Nephron (organoid): Measurements from ENCODE around the gene NXN.

Experiments used
- H3K27ac Mint-ChIP-seq, 3 experiments: 2 replicates each; pipeline ENCODE4 v1.8.0; 2020; ENCODE audit warnings: mixed read lengths in 3 of 3, mild to moderate bottlenecking in 2 of 3, moderate library complexity in 1 of 3
- H3K27me3 Mint-ChIP-seq: 2 replicates; pipeline ENCODE4 v1.8.0; 2021; ENCODE audit warnings: low read depth, mild to moderate bottlenecking, moderate library complexity, mixed read lengths
- H3K36me3 Mint-ChIP-seq: 2 replicates; pipeline ENCODE4 v1.8.0; 2020; ENCODE audit warnings: low read depth, mixed read lengths
- H3K4me1 Mint-ChIP-seq: 2 replicates; pipeline ENCODE4 v1.8.0; 2020; ENCODE audit warnings: mixed read lengths
- H3K4me3 Mint-ChIP-seq, 3 experiments: 2 replicates each; pipeline ENCODE4 v1.8.0; 2020; ENCODE audit warnings: mild to moderate bottlenecking in 3 of 3, mixed read lengths in 3 of 3, moderate library complexity in 2 of 3
- H3K9me3 Mint-ChIP-seq: 2 replicates; pipeline ENCODE4 v1.8.0; 2020; ENCODE audit warnings: mixed read lengths
- TF ChIP-seq, protein P1 (sequence below), 3 experiments: fragments of 200-600 bp; sonication (generic); IDR thresholded peaks; one replicate each; pipeline ENCODE4 v1.5.0; 2021; ENCODE audit warnings: antibody characterized with exemption in 3 of 3; ENCODE audit not compliant: unreplicated experiment in 3 of 3

The NXN gene

DNA sequence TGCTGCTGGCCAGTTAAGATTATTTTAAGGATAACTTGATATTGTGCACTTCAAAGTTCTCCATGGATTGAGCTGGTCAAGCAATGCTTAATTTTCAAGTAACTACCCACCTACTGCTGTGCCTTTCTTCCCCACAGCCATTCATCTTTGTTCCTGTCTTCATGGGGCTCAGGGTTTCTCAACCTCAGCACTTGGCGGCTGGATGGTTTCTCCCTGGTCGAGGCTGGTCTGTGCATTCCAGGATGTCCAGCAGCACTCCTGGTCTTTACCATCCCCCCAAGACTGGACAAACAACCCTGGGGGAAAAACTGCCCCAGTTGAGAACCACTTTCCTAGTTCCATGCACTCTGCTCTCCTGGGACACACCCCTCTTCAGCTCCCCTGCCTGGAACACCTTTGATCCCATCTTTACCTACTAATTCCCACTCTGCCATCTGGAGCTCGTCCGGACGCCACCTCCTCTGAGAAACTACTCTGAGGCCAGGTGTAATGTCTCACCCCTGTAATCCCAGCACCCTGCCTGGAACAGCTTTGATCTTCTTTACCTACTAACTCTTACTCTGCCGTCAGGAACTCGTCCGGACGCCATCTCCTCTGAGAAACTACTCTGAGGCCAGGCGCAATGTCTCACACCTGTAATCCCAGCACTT is 81.5 kb downstream of the NXN start:
- TF ChIP-seq, protein P1, sequence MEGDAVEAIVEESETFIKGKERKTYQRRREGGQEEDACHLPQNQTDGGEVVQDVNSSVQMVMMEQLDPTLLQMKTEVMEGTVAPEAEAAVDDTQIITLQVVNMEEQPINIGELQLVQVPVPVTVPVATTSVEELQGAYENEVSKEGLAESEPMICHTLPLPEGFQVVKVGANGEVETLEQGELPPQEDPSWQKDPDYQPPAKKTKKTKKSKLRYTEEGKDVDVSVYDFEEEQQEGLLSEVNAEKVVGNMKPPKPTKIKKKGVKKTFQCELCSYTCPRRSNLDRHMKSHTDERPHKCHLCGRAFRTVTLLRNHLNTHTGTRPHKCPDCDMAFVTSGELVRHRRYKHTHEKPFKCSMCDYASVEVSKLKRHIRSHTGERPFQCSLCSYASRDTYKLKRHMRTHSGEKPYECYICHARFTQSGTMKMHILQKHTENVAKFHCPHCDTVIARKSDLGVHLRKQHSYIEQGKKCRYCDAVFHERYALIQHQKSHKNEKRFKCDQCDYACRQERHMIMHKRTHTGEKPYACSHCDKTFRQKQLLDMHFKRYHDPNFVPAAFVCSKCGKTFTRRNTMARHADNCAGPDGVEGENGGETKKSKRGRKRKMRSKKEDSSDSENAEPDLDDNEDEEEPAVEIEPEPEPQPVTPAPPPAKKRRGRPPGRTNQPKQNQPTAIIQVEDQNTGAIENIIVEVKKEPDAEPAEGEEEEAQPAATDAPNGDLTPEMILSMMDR (IDR thresholded peaks at IDR 0.05; ENCODE audit: unreplicated experiment in 3 of 3), result no peak
- Mint-ChIP-seq H3K4me3 (no peak overlapping the region), H3K27ac (peak overlapping the region in 1 of 3 experiments; percentile 25), H3K27me3 (no peaks in the 10 kb centered on the region), H3K9me3 (no peaks in the 10 kb centered on the region), H3K36me3 (peaks cover 6% of the 10 kb centered on the region), H3K4me1 (peaks cover 48% of the 10 kb centered on the region)

DNA sequence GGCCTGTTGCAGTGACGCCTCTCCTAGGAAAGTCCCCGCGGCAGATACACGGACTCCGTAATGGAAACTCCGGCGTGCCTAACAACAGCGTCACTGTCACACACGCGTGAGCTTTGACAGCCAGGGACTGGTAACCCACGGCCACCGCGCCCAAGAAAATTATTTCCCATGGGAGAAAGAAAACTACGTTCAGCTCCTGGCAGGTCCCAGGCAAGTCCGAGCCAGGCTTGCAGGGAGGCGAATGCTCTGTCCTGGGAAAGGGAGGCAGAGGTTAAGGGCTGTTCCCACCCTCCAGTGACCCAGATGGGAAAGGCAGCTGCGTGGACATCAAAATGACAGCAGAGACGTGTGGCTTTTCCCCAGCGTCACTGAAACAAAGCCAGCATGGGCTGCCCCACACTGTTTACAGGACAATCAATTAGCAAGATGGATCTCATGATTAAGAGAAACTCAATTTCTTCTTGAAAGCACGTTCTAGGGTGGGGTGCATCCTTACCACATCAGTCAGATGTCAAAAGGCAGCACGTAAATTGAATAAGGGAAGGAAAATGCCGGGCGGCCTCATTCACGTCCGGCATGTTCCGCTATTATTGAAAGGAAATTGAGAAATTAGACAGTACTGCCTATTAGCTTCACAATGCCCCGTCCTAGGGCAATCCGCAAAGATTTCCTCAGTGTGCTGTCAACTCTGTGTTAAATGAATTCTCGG is 82.5 kb downstream of the NXN start:
- H3K9me3 Mint-ChIP-seq, result no peaks in the 10 kb centered on the region
- H3K4me3 Mint-ChIP-seq, result no peak overlapping the region
- TF ChIP-seq, protein P1 (IDR thresholded peaks at IDR 0.05; ENCODE audit: unreplicated experiment in 3 of 3), result no peak
- H3K4me1 Mint-ChIP-seq, result peaks cover 47% of the 10 kb centered on the region
- H3K27me3 Mint-ChIP-seq, result no peaks in the 10 kb centered on the region
- peaks cover 10% of the 10 kb centered on the region for H3K36me3 Mint-ChIP-seq
- H3K27ac Mint-ChIP-seq, result peak overlapping the region; percentile 33 to 58 (median 54)

DNA sequence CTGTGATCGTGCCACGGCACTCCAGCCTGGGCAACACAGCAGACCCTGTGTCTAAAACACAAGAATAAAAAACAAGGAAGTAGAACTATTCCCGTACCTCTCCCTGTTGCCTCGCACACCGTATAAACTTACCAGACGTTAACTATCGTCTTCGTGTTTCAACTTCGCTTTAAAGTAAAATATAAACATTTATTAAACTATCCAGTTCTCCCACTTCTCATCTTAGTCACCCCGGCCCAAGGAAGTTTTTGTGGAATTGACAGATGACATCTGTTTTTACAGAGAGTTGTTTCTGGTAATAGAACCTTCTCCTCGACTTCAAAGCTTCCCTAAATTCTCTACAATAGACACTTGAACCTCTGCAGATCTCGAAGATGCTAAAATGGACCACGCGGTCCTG is 83.1 kb downstream of the NXN start:
- H3K27me3 Mint-ChIP-seq, result no peaks in the 10 kb centered on the region
- no peaks in the 10 kb centered on the region for H3K9me3 Mint-ChIP-seq
- peaks cover 10% of the 10 kb centered on the region for H3K36me3 Mint-ChIP-seq
- H3K27ac Mint-ChIP-seq, result peak overlapping the region; percentile 33 to 58 (median 54)
- TF ChIP-seq, protein P1 (IDR thresholded peaks at IDR 0.05; ENCODE audit: unreplicated experiment in 3 of 3), result no peak
- no peak overlapping the region for H3K4me3 Mint-ChIP-seq
- peaks cover 43% of the 10 kb centered on the region for H3K4me1 Mint-ChIP-seq

DNA sequence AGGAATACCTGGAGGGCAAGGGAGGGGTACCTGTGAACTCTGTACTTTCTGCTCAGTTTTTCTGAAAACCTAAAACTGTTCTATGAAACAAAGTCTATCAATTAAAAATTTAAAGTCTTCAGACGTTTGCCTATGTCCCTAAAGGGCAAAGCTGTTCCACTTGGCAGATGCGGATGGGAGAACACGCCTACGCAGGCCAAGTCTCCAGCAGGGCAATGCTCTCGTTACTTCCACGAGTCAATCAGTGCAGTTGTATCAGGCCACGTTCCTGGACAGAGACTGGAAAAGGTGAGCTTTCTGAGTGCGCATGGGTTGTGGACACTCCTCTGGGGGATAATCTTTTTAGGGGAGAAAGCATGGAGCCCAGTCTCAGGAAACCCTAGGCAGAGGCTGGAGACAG is 86.6 kb downstream of the NXN start:
- peaks cover 4% of the 10 kb centered on the region for H3K36me3 Mint-ChIP-seq
- no peak overlapping the region for H3K27ac Mint-ChIP-seq
- TF ChIP-seq, protein P1 (IDR thresholded peaks at IDR 0.05; ENCODE audit: unreplicated experiment in 3 of 3), result no peak
- H3K27me3 Mint-ChIP-seq, result no peaks in the 10 kb centered on the region
- H3K4me3 Mint-ChIP-seq, result no peak overlapping the region
- H3K4me1 Mint-ChIP-seq, result peaks cover 49% of the 10 kb centered on the region
- no peaks in the 10 kb centered on the region for H3K9me3 Mint-ChIP-seq

DNA sequence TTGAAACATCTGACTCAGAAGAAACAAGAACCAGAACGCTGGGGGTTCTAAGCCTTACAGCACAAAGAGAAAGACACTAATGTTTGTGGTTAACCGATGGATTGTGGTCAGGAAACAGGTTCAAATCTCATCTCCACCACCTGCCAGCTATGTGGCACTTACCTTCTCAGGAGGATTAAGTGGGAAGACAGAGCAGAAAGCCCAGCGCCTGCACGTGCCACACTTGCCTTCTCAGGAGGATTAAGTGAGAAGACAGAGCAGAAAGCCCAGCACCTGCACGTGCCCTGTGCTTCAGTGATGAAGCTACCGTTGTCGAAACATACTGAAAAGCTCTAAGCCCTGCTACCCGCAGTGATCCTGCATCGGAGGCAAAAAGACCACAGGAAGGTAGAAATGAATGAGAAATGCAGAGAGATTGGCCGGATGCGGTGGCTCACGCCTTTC is 90.6 kb downstream of the NXN start:
- TF ChIP-seq, protein P1 (IDR thresholded peaks at IDR 0.05; ENCODE audit: unreplicated experiment in 3 of 3), result no peak
- Mint-ChIP-seq H3K9me3 (no peaks in the 10 kb centered on the region), H3K4me1 (peaks cover 63% of the 10 kb centered on the region), H3K36me3 (peaks cover 7% of the 10 kb centered on the region), H3K27me3 (no peaks in the 10 kb centered on the region), H3K27ac (no peak overlapping the region), H3K4me3 (no peak overlapping the region)
